ENCODE data around the gene EDNRA.

DNA sequence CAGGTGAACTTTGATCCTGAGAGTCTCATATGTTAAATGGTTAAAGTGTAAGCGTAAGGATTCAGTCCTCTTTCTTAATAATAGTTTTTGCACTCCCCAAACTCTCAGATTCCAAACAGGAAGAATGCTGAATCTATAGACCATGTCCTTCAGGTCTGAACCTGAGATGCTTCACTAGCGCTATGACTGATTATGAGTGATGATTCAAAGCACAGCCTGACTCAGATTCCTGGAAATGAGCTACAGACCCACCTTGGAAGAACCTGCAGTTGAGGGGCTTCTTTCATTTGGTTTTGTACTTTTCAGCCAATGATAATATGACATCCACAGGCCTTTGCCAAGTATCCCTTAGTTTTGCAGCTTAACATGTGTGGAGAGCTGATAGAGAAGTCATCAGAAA, 1.4 kb downstream of the EDNRA start:
- TF ChIP-seq, protein P1, sequence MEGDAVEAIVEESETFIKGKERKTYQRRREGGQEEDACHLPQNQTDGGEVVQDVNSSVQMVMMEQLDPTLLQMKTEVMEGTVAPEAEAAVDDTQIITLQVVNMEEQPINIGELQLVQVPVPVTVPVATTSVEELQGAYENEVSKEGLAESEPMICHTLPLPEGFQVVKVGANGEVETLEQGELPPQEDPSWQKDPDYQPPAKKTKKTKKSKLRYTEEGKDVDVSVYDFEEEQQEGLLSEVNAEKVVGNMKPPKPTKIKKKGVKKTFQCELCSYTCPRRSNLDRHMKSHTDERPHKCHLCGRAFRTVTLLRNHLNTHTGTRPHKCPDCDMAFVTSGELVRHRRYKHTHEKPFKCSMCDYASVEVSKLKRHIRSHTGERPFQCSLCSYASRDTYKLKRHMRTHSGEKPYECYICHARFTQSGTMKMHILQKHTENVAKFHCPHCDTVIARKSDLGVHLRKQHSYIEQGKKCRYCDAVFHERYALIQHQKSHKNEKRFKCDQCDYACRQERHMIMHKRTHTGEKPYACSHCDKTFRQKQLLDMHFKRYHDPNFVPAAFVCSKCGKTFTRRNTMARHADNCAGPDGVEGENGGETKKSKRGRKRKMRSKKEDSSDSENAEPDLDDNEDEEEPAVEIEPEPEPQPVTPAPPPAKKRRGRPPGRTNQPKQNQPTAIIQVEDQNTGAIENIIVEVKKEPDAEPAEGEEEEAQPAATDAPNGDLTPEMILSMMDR (IDR thresholded peaks at IDR 0.05): no peak
- TF ChIP-seq POLR2A (IDR thresholded peaks at IDR 0.05): no peak

All from esophagus squamous epithelium (tissue), 4 donors.